RWPE2 (cell line): Measurements from ENCODE around the gene GNB1L.

Experiments
- ATAC-seq: fragments of 200-7000 bp; cut with Tn5 transposase; 3 replicates; pipeline ENCODE4 v1.9.1; 2021; ENCODE audit warnings: low read depth
- DNase-seq: peaks from one replicate; pipeline ENCODE4 v3.0.0-alpha.2; 2020; ENCODE audit warnings: low spot score
- H3K27ac ChIP-seq: fragments of 450-650 bp; 2 replicates; pipeline ENCODE4 v1.5.1; 2017; ENCODE audit warnings: mild to moderate bottlenecking; ENCODE audit not compliant: poor library complexity, severe bottlenecking
- H3K27me3 ChIP-seq: fragments of 250-450 bp; sonication (Bioruptor Pico); 2 replicates; pipeline ENCODE4 v1.5.1; 2021; ENCODE audit warnings: mild to moderate bottlenecking, moderate library complexity; ENCODE audit not compliant: insufficient read depth, poor library complexity, severe bottlenecking
- H3K36me3 ChIP-seq: fragments of 250-450 bp; sonication (Bioruptor Pico); 2 replicates; pipeline ENCODE4 v1.5.1; 2020; ENCODE audit warnings: low read depth, mild to moderate bottlenecking, moderate library complexity
- H3K4me1 ChIP-seq: fragments of 250-450 bp; sonication (Bioruptor Pico); 2 replicates; pipeline ENCODE4 v1.5.1; 2021; ENCODE audit warnings: mild to moderate bottlenecking, moderate library complexity; ENCODE audit not compliant: insufficient read depth, poor library complexity, severe bottlenecking
- H3K4me3 ChIP-seq: fragments of 250-450 bp; sonication (Bioruptor Pico); 2 replicates; pipeline ENCODE4 v1.5.1; 2021; ENCODE audit warnings: mild to moderate bottlenecking, moderate library complexity; ENCODE audit not compliant: severe bottlenecking
- H3K9me3 ChIP-seq: fragments of 250-450 bp; sonication (Bioruptor Pico); 2 replicates; pipeline ENCODE4 v1.5.1; 2021; ENCODE audit warnings: mild to moderate bottlenecking, moderate library complexity; ENCODE audit not compliant: severe bottlenecking
- CTCF ChIP-seq: fragments of 450-650 bp; IDR thresholded peaks from one replicate; pipeline ENCODE4 v1.5.1; 2017; ENCODE audit warnings: mild to moderate bottlenecking, moderate library complexity; ENCODE audit not compliant: poor library complexity, severe bottlenecking

Gene GNB1L

GRCh38 chr22:19892925-19893324 lies 38.3 kb upstream of the GNB1L start:
- Histone ChIP-seq H3K4me1 (peaks cover 20% of the 10 kb centered on the region), H3K9me3 (no peaks in the 10 kb centered on the region), H3K36me3 (peaks cover 10% of the 10 kb centered on the region), H3K4me3 (no peak overlapping the region), H3K27me3 (no peaks in the 10 kb centered on the region), H3K27ac (peak overlapping the region; percentile 96)
- DNase-seq (no peak), ATAC-seq (no peak)
- no peak for TF ChIP-seq CTCF

GRCh38 chr22:19892257-19892879 lies 37.7 kb upstream of the GNB1L start:
- Histone ChIP-seq H3K4me1 (peaks cover 22% of the 10 kb centered on the region), H3K4me3 (no peak overlapping the region), H3K36me3 (peaks cover 10% of the 10 kb centered on the region), H3K27ac (peak overlapping the region; percentile 96), H3K27me3 (no peaks in the 10 kb centered on the region), H3K9me3 (no peaks in the 10 kb centered on the region)
- TF ChIP-seq CTCF = no peak
- ATAC-seq (peak; percentile 16), DNase-seq (no peak)

- Histone ChIP-seq H3K27me3 (no peaks in the 10 kb centered on the region), H3K4me1 (peaks cover 30% of the 10 kb centered on the region), H3K27ac (peak overlapping the region; percentile 96), H3K9me3 (no peaks in the 10 kb centered on the region), H3K4me3 (no peak overlapping the region), H3K36me3 (peaks cover 10% of the 10 kb centered on the region)
- TF ChIP-seq CTCF = no peak
- DNase-seq = no peak
- peak; percentile 89 for ATAC-seq
Measured at GRCh38 chr22:19891317-19892256, 36.9 kb upstream of the GNB1L start.

GRCh38 chr22:19890502-19891316 lies 36.0 kb upstream of the GNB1L start:
- ATAC-seq = no peak

More at GRCh38 chr22:19890502-19891316, 36.0 kb upstream of the GNB1L start:
- Histone ChIP-seq H3K4me3 (no peak overlapping the region), H3K36me3 (peaks cover 10% of the 10 kb centered on the region), H3K27me3 (no peaks in the 10 kb centered on the region), H3K9me3 (no peaks in the 10 kb centered on the region), H3K4me1 (peaks cover 32% of the 10 kb centered on the region), H3K27ac (peak overlapping the region; percentile 96)
- TF ChIP-seq CTCF = no peak
- DNase-seq = no peak
